H7 (cell line): Measurements from ENCODE around the gene AFP. TPM values are rescaled to one million over a fixed set of nuclear protein-coding genes. Genes with fewer than 3 reads are reported as not detected.

Experiments used
- DNase-seq: peaks from one replicate; pipeline ENCODE4 v3.0.0; 2012
- H3K27me3 ChIP-seq: 2 replicates; pipeline ENCODE4 v1.6.0; 2011; ENCODE audit warnings: mild to moderate bottlenecking, low read length; ENCODE audit not compliant: control insufficient read depth, insufficient read depth
- H3K36me3 ChIP-seq: replicated peaks from 2 replicates; pipeline ENCODE4 v1.5.1; 2011; ENCODE audit warnings: low read length; ENCODE audit not compliant: control insufficient read depth, insufficient read depth
- H3K4me3 ChIP-seq: 2 replicates; pipeline ENCODE4 v1.5.1; 2011; ENCODE audit warnings: low read depth, mild to moderate bottlenecking, control low read depth, low read length, moderate library complexity; ENCODE audit not compliant: insufficient read depth
- total RNA-seq: library from RNA; depleted of rRNA; stranded (reverse); fragments of >200 nt; shearing (Covaris generic); gene quantifications from 2 replicates; pipeline ENCODE4 v1.2.3, GENCODE V29; 2014; rRNA removed

Gene AFP
- total RNA-seq, 1 experiment from 2014 or later = 4.2 TPM

GRCh38 chr4:73487233-73487632 lies 51.2 kb downstream of the AFP start:
- H3K36me3 ChIP-seq = no peaks in the 10 kb centered on the region
- H3K27me3 ChIP-seq = peaks cover 2% of the 10 kb centered on the region; the same call in 1 of the 2 replicates
- no peak overlapping the region for H3K4me3 ChIP-seq
- no peak for DNase-seq

DNA sequence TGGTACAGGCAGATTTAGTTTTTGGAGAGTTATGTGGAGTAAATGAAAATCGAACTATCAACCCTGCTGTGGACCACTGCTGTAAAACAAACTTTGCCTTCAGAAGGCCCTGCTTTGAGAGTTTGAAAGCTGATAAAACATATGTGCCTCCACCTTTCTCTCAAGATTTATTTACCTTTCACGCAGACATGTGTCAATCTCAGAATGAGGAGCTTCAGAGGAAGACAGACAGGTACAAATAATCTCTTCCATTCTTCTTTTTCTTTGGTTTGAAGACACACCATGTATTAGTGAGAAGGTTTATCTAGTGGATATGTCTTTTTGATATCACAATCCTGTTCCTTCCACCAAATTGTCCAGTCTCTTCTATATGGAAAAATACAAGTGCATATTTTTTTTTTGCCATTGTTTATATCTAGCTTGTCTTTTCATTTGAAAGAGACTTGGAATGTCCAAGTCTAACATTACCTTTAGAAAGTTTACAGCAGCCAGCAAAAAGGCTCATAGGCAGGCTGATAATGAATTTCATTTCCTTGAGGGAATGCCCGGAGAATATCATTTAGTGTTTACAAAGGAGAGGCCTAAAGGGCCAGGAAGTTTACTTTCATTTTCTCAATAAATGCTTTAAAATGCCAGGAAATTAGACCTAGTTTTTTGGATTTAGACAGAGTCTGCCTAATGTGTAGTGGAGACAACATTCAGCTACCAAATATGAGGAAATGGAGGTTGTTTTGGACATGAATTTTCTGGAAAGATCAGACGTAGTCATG lies 64.2 kb downstream of the AFP start:
- H3K4me3 ChIP-seq = no peak overlapping the region
- DNase-seq = no peak
- H3K36me3 ChIP-seq = no peaks in the 10 kb centered on the region
- H3K27me3 ChIP-seq = no peaks in the 10 kb centered on the region

GRCh38 chr4:73501664-73502265 lies 65.7 kb downstream of the AFP start:
- no peak overlapping the region for H3K4me3 ChIP-seq
- H3K27me3 ChIP-seq = no peaks in the 10 kb centered on the region
- DNase-seq = no peak
- H3K36me3 ChIP-seq = no peaks in the 10 kb centered on the region

DNA sequence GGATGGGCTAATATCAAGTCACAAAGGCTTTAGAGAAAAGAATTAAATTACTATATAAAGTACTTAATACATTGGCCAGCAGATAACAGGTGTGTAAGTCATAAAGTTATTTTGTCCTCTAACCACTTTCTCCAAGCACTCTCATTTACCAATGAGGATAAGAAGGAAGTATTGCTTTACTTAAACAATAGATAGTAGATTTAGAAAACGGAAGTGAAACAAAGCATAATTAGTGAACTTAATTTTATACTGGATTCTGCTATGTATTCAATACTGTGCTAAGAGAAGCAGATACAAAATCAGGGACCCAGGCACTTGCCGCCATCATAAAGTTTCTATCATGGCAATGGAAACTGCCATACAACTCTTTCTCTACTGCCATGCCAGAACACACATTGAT lies 69.5 kb downstream of the AFP start:
- Histone ChIP-seq H3K27me3 (no peaks in the 10 kb centered on the region), H3K4me3 (no peak overlapping the region), H3K36me3 (no peaks in the 10 kb centered on the region)
- DNase-seq = no peak

Other genes starting within 250 kb of the AFP start
- 40.5 and 41.3 TPM in 2 replicates for gene ANKRD17, start 177.4 kb upstream of the AFP start, total RNA-seq
- gene ALB, start 31.9 kb upstream of the AFP start, total RNA-seq = 0.03 TPM in 1 of 2 replicates, not detected in the other
- gene AFM, start 45.5 kb downstream of the AFP start, total RNA-seq = not detected in 2 replicates
- 0.22 and 0.66 TPM in 2 replicates for gene RASSF6, start 184.2 kb downstream of the AFP start, total RNA-seq